ENCODE results near the gene ZDHHC4.

DNA sequence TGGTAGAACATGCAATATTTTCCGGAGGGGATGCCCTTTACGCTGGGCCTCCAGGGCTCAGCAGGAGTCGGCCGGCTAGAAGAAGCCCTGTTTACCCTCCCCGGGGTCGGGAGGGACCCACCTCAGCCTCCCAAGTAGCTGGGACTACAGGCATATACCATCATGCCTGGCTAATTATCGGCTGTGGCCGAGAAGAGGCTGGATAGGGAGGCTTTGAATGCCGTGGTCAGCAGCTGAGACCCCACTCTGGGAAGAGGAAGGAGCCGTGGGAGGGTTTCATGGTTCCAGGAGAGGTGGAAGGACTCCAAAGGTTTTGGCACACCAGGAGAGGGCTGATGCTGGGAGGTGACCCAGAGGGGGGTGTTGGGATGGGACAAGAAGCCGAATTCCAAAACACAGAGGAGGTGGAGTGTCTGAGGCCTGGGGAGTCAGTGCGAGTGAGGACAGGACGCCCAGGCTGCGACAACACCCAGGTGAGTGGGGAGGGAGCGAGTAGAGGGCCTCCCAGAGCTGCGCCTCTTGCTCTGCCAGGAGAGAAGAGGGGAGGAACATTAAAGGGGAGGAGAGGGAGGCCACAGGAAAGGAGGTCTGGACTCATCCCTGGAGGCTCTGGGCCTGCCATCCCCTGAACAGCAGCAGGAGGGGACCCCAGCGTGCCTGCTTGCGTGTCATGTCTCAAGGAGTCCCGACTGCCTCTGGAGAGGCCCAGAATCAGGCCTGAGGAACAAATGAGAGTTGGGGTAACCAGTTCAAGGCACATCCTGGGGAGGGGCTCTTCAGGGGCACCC lies 45.6 kb upstream of the ZDHHC4 start:
- TF ChIP-seq POLR2A (IDR thresholded peaks at IDR 0.05), result no peak
- TF ChIP-seq, protein P1, sequence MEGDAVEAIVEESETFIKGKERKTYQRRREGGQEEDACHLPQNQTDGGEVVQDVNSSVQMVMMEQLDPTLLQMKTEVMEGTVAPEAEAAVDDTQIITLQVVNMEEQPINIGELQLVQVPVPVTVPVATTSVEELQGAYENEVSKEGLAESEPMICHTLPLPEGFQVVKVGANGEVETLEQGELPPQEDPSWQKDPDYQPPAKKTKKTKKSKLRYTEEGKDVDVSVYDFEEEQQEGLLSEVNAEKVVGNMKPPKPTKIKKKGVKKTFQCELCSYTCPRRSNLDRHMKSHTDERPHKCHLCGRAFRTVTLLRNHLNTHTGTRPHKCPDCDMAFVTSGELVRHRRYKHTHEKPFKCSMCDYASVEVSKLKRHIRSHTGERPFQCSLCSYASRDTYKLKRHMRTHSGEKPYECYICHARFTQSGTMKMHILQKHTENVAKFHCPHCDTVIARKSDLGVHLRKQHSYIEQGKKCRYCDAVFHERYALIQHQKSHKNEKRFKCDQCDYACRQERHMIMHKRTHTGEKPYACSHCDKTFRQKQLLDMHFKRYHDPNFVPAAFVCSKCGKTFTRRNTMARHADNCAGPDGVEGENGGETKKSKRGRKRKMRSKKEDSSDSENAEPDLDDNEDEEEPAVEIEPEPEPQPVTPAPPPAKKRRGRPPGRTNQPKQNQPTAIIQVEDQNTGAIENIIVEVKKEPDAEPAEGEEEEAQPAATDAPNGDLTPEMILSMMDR (IDR thresholded peaks at IDR 0.05), result no peak
- TF ChIP-seq POLR2AphosphoS5 (IDR thresholded peaks at IDR 0.05; ENCODE audit: insufficient read depth in 1 of 2, low read depth in 1 of 2), result no peak
